HepG2 (cell line): ENCODE measurements around the gene FAM163B. TPM values are rescaled to one million over a fixed set of nuclear protein-coding genes. Genes with fewer than 3 reads are reported as not detected.

ENCODE experiments used
- ATAC-seq: fragments of 200-7000 bp; cut with Tn5 transposase; 3 replicates; pipeline ENCODE4 v1.9.1; 2020; ENCODE audit warnings: mild to moderate bottlenecking, moderate library complexity
- BruUV-seq: library from RNA; stranded (reverse); fragments of 400-500 nt; replicated peaks from 2 replicates; lab custom pipeline; 2021; lab: Mats Ljungman, UMichigan
- CTCF ChIA-PET: fragments of 300-600 bp; formaldehyde crosslinking; extraction: SDS; loops from one replicate; lab custom pipeline; 2021; ENCODE audit warnings: low total read pairs, inconsistent platforms, low intra/inter-chr PET ratio; lab: Yijun Ruan, JAX
- POLR2A ChIA-PET: fragments of 350-600 bp; sonication (Branson Sonifier 250); formaldehyde crosslinking; loops from one replicate; lab custom pipeline; 2020; ENCODE audit warnings: antibody characterized with exemption, inconsistent platforms; lab: Yijun Ruan, JAX
- DNase-seq: peaks from one replicate; pipeline ENCODE4 v3.0.0-alpha.2; 2015; ENCODE audit warnings: low spot score
- FAIRE-seq: peaks from 3 replicates; lab custom pipeline; 2011; peaks lifted over from hg19 to GRCh38; lab: Jason Lieb, UNC
- H2AFZ ChIP-seq: one replicate; pipeline ENCODE4 v1.6.1; 2011; ENCODE audit warnings: low read length, inconsistent platforms
- H3K27ac ChIP-seq: fragments of 300-600 bp; 3 replicates; pipeline ENCODE4 v1.8.0; 2011; ENCODE audit warnings: mixed run types, mild to moderate bottlenecking, mixed read lengths, low read length, inconsistent platforms; ENCODE audit not compliant: insufficient read depth; ENCODE audit errors: extremely low read length
- H3K27me3 ChIP-seq, 2 experiments: fragments of 200-600 bp in 1 of 2; 2 replicates in 1 of 2; 3 replicates in 1 of 2; pipeline versions ENCODE4 v1.6.0 to v1.8.0; 2011; ENCODE audit warnings: low read length in 2 of 2, mild to moderate bottlenecking in 2 of 2, moderate library complexity in 2 of 2, inconsistent platforms in 1 of 2; ENCODE audit not compliant: insufficient read depth in 2 of 2, control insufficient read depth in 1 of 2
- H3K36me3 ChIP-seq, 2 experiments: fragments of 200-600 bp in 1 of 2; replicated peaks in 1 of 2; 2 replicates in 1 of 2; 3 replicates in 1 of 2; pipeline versions ENCODE4 v1.5.1 to v1.8.0; 2011; ENCODE audit warnings: low read length in 2 of 2, inconsistent platforms in 1 of 2; ENCODE audit not compliant: insufficient read depth in 2 of 2, control insufficient read depth in 1 of 2
- H3K4me1 ChIP-seq: 2 replicates; pipeline ENCODE4 v1.5.1; 2012; ENCODE audit warnings: low read length, inconsistent platforms; ENCODE audit not compliant: insufficient read depth
- H3K4me2 ChIP-seq: 2 replicates; pipeline ENCODE4 v1.6.0; 2011; ENCODE audit warnings: low read depth, low read length, inconsistent platforms
- H3K4me3 ChIP-seq, 3 experiments: fragments of 200-600 bp in 1 of 3; sonication (generic), shearing (Covaris generic) in 1 of 3; replicated peaks in 1 of 3; 2 replicates each; pipeline ENCODE4 v1.5.1; 2011 to 2016; ENCODE audit warnings: low read length in 3 of 3, inconsistent platforms in 2 of 3, low read depth in 2 of 3, mild to moderate bottlenecking in 2 of 3, control low read depth in 1 of 3, mixed read lengths in 1 of 3; ENCODE audit not compliant: insufficient read depth in 1 of 3
- H3K79me2 ChIP-seq: one replicate; pipeline ENCODE4 v1.6.1; 2011; ENCODE audit warnings: low read length, inconsistent platforms; ENCODE audit not compliant: insufficient read depth
- H3K9ac ChIP-seq: 2 replicates; pipeline ENCODE4 v1.6.0; 2011; ENCODE audit warnings: mild to moderate bottlenecking, low read depth, low read length, inconsistent platforms; ENCODE audit not compliant: insufficient read depth
- H3K9me3 ChIP-seq: 2 replicates; pipeline ENCODE4 v1.5.1; 2012; ENCODE audit warnings: mild to moderate bottlenecking, low read length
- H4K20me1 ChIP-seq: 2 replicates; pipeline ENCODE4 v1.6.0; 2011; ENCODE audit warnings: inconsistent platforms, mild to moderate bottlenecking, low read length, moderate library complexity; ENCODE audit not compliant: insufficient read depth
- HMGA1 ChIP-seq: sonication (generic); formaldehyde crosslinking; conservative IDR thresholded peaks from 2 replicates; pipeline ENCODE4 v1.4.0; 2020; ENCODE audit warnings: missing genetic modification reagents
- HOXA9 ChIP-seq: sonication (generic); formaldehyde crosslinking; IDR thresholded peaks from 2 replicates; pipeline ENCODE4 v1.8.1; 2022; ENCODE audit warnings: missing genetic modification reagents, mild to moderate bottlenecking, moderate library complexity, borderline replicate concordance
- MED8 ChIP-seq: sonication (generic); formaldehyde crosslinking; IDR thresholded peaks from 2 replicates; pipeline ENCODE4 v1.8.1; 2023; ENCODE audit warnings: mild to moderate bottlenecking, missing genetic modification reagents; ENCODE audit not compliant: insufficient replicate concordance
- RBFOX2 ChIP-seq: fragments of 200-400 bp; formaldehyde crosslinking; IDR thresholded peaks from 2 replicates; pipeline ENCODE4 v1.6.1; 2017; ENCODE audit warnings: low read depth, mild to moderate bottlenecking, low read length
- SOX6 ChIP-seq, 2 experiments: fragments of 450-650 bp in 1 of 2; sonication (generic) in 1 of 2; formaldehyde crosslinking in 1 of 2; IDR thresholded peaks; 2 replicates each; pipeline versions ENCODE4 v1.4.0 to v1.6.1; 2017 to 2020; ENCODE audit warnings: antibody characterized with exemption in 1 of 2, mild to moderate bottlenecking in 1 of 2, missing genetic modification reagents in 1 of 2
- ZEB1 ChIP-seq: IDR thresholded peaks from 2 replicates; pipeline ENCODE4 v1.6.1; 2012; ENCODE audit warnings: mild to moderate bottlenecking, low read depth, inconsistent platforms; ENCODE audit not compliant: insufficient replicate concordance
- ZNF326 ChIP-seq: sonication (generic); formaldehyde crosslinking; IDR thresholded peaks from 2 replicates; pipeline ENCODE4 v1.4.0; 2020; ENCODE audit warnings: missing genetic modification reagents, borderline replicate concordance
- ZNF598 ChIP-seq: sonication (generic); formaldehyde crosslinking; IDR thresholded peaks from 2 replicates; pipeline ENCODE4 v1.5.1; 2020; ENCODE audit warnings: mild to moderate bottlenecking, missing genetic modification reagents, borderline replicate concordance
- ZNF816 ChIP-seq: sonication (generic); formaldehyde crosslinking; IDR thresholded peaks from 2 replicates; pipeline ENCODE4 v1.8.0; 2022; ENCODE audit warnings: missing genetic modification reagents, mild to moderate bottlenecking, borderline replicate concordance
- WGBS: methylation state at CpG from one replicate; pipeline ENCODE4 v1.1.6; 2017; ENCODE audit warnings: low lambda C conversion rate; 5-methylcytosine and 5-hydroxymethylcytosine counted together
- in situ Hi-C: cut with HindIII; loops from 2 replicates; pipeline ENCODE4 v1.10.0; 2017; ENCODE audit warnings: low pct_unique_long_range_greater_than_20kb; ENCODE audit not compliant: extremely low pct_ligation_motif_present
- intact Hi-C: fragments of 100-400 bp; cut with micrococcal nuclease; formaldehyde crosslinking; loops from one replicate; pipeline ENCODE4 v1.10.0; 2022; ENCODE audit not compliant: unreplicated experiment
- polyA plus RNA-seq, 8 experiments: library from polyadenylated mRNA; depleted of rRNA in 3 of 8; stranded (reverse) in 7 of 8; unstranded in 1 of 8; fragments of >200 nt; fragmentation: Illumina TruSeq in 4 of 8; extraction: Trizol in 4 of 8; gene quantifications; 2 replicates each; pipeline versions ENCODE4 v1.2.1 to v1.2.3, GENCODE V29; 2011 to 2016; ENCODE audit warnings: low read depth in 4 of 8, missing spikeins in 1 of 8, mixed read lengths in 1 of 8; ENCODE audit not compliant: insufficient read depth in 1 of 8
- total RNA-seq, 5 experiments: library from RNA; depleted of rRNA; stranded (reverse); fragments of >200 nt; fragmentation: Illumina TruSeq; extraction: Trizol; gene quantifications; 2 replicates each; pipeline ENCODE4 v1.2.3, GENCODE V29; 2016; ENCODE audit warnings: low read depth in 1 of 5
- TF ChIP-seq, protein P1 (sequence below): IDR thresholded peaks from 2 replicates; pipeline ENCODE4 v1.6.1; 2018; ENCODE audit warnings: missing genetic modification reagents, mild to moderate bottlenecking, missing compliant biosample characterization
- TF ChIP-seq, protein P2 (sequence below): sonication (generic); formaldehyde crosslinking; IDR thresholded peaks from 2 replicates; pipeline ENCODE4 v1.8.1; 2022; ENCODE audit warnings: low read depth, mild to moderate bottlenecking, missing genetic modification reagents

Gene FAM163B
- total and polyA plus RNA-seq, 2 of the 13 experiments (the other 11 are each of a cell fraction or from before 2014, with no cell fraction given), result not detected

GRCh38 chr9:133608382-133608781, 807 bp downstream of the FAM163B start:
- no peak for FAIRE-seq

More at GRCh38 chr9:133608382-133608781, 807 bp downstream of the FAM163B start:
- no peaks in the 10 kb centered on the region for H3K79me2 ChIP-seq
- no peak overlapping the region for H3K9ac ChIP-seq
- 0 out of 2 replicates have a peak, but pooled peaks cover 5% of the 10 kb centered on the region for H4K20me1 ChIP-seq
- WGBS, result 25% methylated on average over 7 of the region's 7 CpGs
- DNase-seq (no peak), ATAC-seq (no peak)
- no TSS peak for BruUV-seq
- no peaks in the 10 kb centered on the region for H3K4me1 ChIP-seq
- H3K27ac ChIP-seq, result no peak overlapping the region
- no peak overlapping the region for H3K4me2 ChIP-seq
- H3K36me3 ChIP-seq, result no peaks in the 10 kb centered on the region
- ChIA-PET POLR2A (no interaction called here), CTCF (no interaction called here)
- peaks cover 12 to 80% of the 10 kb centered on the region in 2 experiments for H3K27me3 ChIP-seq
- TF ChIP-seq RBFOX2 (no peak), ZNF598 (no peak), MED8 (no peak), HMGA1 (CRISPR knock-in tag) (no peak), ZEB1 (no peak), ZNF326 (CRISPR knock-in tag) (no peak), HOXA9 (CRISPR knock-in tag) (no peak), SOX6 (IDR thresholded peaks at IDR 0.05) (no peak), SOX6 (CRISPR knock-in tag; IDR thresholded peaks at IDR 0.05) (no peak), ZNF816 (CRISPR knock-in tag) (no peak)
- TF ChIP-seq, protein P1, sequence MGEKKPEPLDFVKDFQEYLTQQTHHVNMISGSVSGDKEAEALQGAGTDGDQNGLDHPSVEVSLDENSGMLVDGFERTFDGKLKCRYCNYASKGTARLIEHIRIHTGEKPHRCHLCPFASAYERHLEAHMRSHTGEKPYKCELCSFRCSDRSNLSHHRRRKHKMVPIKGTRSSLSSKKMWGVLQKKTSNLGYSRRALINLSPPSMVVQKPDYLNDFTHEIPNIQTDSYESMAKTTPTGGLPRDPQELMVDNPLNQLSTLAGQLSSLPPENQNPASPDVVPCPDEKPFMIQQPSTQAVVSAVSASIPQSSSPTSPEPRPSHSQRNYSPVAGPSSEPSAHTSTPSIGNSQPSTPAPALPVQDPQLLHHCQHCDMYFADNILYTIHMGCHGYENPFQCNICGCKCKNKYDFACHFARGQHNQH (CRISPR knock-in tag), result no peak
- TF ChIP-seq, protein P2, sequence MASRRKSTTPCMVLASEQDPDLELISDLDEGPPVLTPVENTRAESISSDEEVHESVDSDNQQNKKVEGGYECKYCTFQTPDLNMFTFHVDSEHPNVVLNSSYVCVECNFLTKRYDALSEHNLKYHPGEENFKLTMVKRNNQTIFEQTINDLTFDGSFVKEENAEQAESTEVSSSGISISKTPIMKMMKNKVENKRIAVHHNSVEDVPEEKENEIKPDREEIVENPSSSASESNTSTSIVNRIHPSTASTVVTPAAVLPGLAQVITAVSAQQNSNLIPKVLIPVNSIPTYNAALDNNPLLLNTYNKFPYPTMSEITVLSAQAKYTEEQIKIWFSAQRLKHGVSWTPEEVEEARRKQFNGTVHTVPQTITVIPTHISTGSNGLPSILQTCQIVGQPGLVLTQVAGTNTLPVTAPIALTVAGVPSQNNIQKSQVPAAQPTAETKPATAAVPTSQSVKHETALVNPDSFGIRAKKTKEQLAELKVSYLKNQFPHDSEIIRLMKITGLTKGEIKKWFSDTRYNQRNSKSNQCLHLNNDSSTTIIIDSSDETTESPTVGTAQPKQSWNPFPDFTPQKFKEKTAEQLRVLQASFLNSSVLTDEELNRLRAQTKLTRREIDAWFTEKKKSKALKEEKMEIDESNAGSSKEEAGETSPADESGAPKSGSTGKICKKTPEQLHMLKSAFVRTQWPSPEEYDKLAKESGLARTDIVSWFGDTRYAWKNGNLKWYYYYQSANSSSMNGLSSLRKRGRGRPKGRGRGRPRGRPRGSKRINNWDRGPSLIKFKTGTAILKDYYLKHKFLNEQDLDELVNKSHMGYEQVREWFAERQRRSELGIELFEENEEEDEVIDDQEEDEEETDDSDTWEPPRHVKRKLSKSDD (CRISPR knock-in tag), result no peak
- no peak overlapping the region for H2AFZ ChIP-seq
- intact Hi-C loops (no loop called here), in situ Hi-C loops (no loop called here)
- H3K9me3 ChIP-seq, result no peaks in the 10 kb centered on the region
- no peak overlapping the region for H3K4me3 ChIP-seq
